Right lobe of liver (tissue), 6 donors: Measurements from ENCODE around the gene SKAP2. TPM values are rescaled to one million over a fixed set of nuclear protein-coding genes. Genes with fewer than 3 reads are reported as not detected.

Experiments used
- ATAC-seq, 4 donors: fragments of 200-7000 bp; cut with Tn5 transposase; one replicate each; pipeline ENCODE4 v1.9.1; 2020; ENCODE audit warnings: mild to moderate bottlenecking in 4 of 4, moderate library complexity in 4 of 4
- DNase-seq, 3 donors: peaks; one replicate each; pipeline ENCODE4 v3.0.0-alpha.2; 2020
- H3K27ac ChIP-seq, 3 donors: fragments of 200-600 bp; one replicate each; pipeline ENCODE4 v1.8.0; 2022
- H3K27me3 ChIP-seq, 2 donors: fragments of 200-600 bp; one replicate each; pipeline ENCODE4 v1.8.0; 2022
- H3K36me3 ChIP-seq, 4 donors: fragments of 200-600 bp; sonication (generic) in 1 of 4; one replicate each; pipeline versions ENCODE4 v1.5.1 to v1.8.0; 2017 to 2022; ENCODE audit warnings: control low read depth in 1 of 4
- H3K4me1 ChIP-seq, 4 donors: fragments of 200-600 bp; sonication (generic) in 1 of 4; one replicate each; pipeline versions ENCODE4 v1.5.1 to v1.8.0; 2017 to 2022; ENCODE audit warnings: control low read depth in 1 of 4
- H3K4me3 ChIP-seq, 3 donors: fragments of 200-600 bp; one replicate each; pipeline ENCODE4 v1.8.0; 2022
- H3K9me3 ChIP-seq, 4 donors: fragments of 200-600 bp; sonication (generic) in 1 of 4; one replicate each; pipeline versions ENCODE4 v1.5.1 to v1.8.0; 2017 to 2022; ENCODE audit warnings: control low read depth in 1 of 4
- POLR2A ChIP-seq: fragments of 450-650 bp; IDR thresholded peaks from one replicate; pipeline ENCODE4 v1.6.1; 2017; ENCODE audit warnings: antibody characterized with exemption, mild to moderate bottlenecking
- WGBS: methylation state at CpG from one replicate; pipeline ENCODE4 v1.1.6; 2018; ENCODE audit warnings: low coverage, low lambda C conversion rate; ENCODE audit not compliant: insufficient coverage; ENCODE audit errors: missing lambda C conversion rate; 5-methylcytosine and 5-hydroxymethylcytosine counted together
- intact Hi-C, 2 donors: fragments of 100-400 bp; cut with DNase I; formaldehyde crosslinking; loops; one replicate each; pipeline versions ENCODE4 v1.11.2 to v1.14.1; 2022
- total RNA-seq, 6 experiments: library from RNA; depleted of rRNA in 2 of 6; stranded (reverse); fragments of >200 nt in 2 of 6; fragmentation: NEBNext Ultra II Directional in 3 of 6; extraction: Animal tissue kit (Norgen Biotek cat#: 25700) in 3 of 6; gene quantifications; one replicate each; pipeline versions ENCODE4 v1.1.0 to v1.2.4, GENCODE V29; 2016 to 2023
- TF ChIP-seq, protein P1 (sequence below), 4 donors: fragments of 200-600 bp in 3 of 4; fragments of 450-650 bp in 1 of 4; IDR thresholded peaks; one replicate each; pipeline versions ENCODE4 v1.5.1 to v1.8.0; 2016 to 2022; ENCODE audit warnings: antibody characterized with exemption in 4 of 4, mild to moderate bottlenecking in 2 of 4
- donor health status: DM: no; HTN: yes; CAD: no.
- donor health status: DM: no; HTN: no; CAD: no.
- donor health status: DM: no; HTN: no; CAD: no.
- donor health status: DM: no; HTN: yes; CAD: no.
- donor health status: DM: no; HTN: yes; CAD: no.

SKAP2 gene
- total RNA-seq, 6 experiments from 2014 or later: 4.7 to 19.6 (median 9.0) TPM

DNA sequence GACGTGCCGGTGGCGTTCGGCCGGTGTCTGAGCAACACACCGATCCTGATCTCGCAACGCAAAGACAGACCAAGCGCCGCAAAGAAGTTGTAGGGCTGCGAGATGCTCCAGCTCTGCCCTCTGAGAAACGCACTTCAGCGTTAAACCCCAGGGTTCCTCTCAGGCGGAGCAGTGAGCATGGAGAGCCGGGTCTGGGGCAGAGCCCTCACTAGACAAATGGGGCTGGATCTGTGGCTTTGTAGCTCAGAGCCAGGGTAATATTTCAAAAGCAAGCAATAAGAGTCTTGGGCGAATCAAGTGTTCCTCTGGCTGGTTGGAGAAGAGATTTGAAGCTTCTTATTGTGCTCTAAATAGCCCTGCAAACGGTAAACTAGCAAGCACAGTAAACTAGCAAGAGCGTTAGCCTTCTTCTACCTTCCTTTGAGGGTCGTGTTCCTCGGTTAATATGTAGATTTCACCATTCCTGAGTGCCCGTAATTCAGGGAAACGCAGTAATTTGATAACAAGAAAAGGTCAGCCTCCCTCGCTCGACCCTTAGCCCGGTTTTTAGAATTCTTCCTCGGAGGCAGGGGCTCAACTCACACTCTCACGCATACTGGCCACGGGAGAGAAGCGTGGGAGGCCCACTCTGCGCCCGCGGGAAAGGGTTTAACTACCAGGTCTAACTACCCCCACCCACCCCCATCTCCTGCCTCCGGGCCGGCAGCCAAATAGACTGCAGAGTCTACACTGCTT lies 6.7 kb downstream of the SKAP2 start:
- TF ChIP-seq POLR2A: no peak
- TF ChIP-seq, protein P1, sequence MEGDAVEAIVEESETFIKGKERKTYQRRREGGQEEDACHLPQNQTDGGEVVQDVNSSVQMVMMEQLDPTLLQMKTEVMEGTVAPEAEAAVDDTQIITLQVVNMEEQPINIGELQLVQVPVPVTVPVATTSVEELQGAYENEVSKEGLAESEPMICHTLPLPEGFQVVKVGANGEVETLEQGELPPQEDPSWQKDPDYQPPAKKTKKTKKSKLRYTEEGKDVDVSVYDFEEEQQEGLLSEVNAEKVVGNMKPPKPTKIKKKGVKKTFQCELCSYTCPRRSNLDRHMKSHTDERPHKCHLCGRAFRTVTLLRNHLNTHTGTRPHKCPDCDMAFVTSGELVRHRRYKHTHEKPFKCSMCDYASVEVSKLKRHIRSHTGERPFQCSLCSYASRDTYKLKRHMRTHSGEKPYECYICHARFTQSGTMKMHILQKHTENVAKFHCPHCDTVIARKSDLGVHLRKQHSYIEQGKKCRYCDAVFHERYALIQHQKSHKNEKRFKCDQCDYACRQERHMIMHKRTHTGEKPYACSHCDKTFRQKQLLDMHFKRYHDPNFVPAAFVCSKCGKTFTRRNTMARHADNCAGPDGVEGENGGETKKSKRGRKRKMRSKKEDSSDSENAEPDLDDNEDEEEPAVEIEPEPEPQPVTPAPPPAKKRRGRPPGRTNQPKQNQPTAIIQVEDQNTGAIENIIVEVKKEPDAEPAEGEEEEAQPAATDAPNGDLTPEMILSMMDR (IDR thresholded peaks at IDR 0.05): no peak

GRCh38 chr7:26857170-26857505 lies 7.3 kb downstream of the SKAP2 start:
- no peaks in the 10 kb centered on the region for H3K36me3 ChIP-seq
- WGBS: 13% methylated on average over 4 of the region's 4 CpGs
- ATAC-seq: no peak
- H3K4me3 ChIP-seq: peak overlapping the region in 1 of 3 donors; percentile 11
- no peaks in the 10 kb centered on the region for H3K4me1 ChIP-seq
- H3K9me3 ChIP-seq: no peaks in the 10 kb centered on the region
- no peak for DNase-seq
- no peak for TF ChIP-seq POLR2A
- TF ChIP-seq, protein P1 (IDR thresholded peaks at IDR 0.05): no peak
- H3K27ac ChIP-seq: peak overlapping the region in 2 of 3 donors; percentile 31
- intact Hi-C loops: no loop called here
- H3K27me3 ChIP-seq: peaks cover 0 to 6% of the 10 kb centered on the region in 2 donors

More for the DNA sequence above, 6.7 kb downstream of the SKAP2 start:
- Histone ChIP-seq H3K36me3 (no peaks in the 10 kb centered on the region), H3K27me3 (peaks cover 0 to 6% of the 10 kb centered on the region in 2 donors), H3K27ac (peak overlapping the region; percentile 21 to 31 (median 31)), H3K4me1 (no peaks in the 10 kb centered on the region), H3K9me3 (no peaks in the 10 kb centered on the region), H3K4me3 (peak overlapping the region in 1 of 3 donors; percentile 11)
- peak in 2 of 3 donors; percentile 25 to 56 for DNase-seq
- WGBS: 39% methylated on average over 27 of the region's 34 CpGs
- intact Hi-C loops: no loop called here
- peak; percentile 46 to 61 (median 50) for ATAC-seq

DNA sequence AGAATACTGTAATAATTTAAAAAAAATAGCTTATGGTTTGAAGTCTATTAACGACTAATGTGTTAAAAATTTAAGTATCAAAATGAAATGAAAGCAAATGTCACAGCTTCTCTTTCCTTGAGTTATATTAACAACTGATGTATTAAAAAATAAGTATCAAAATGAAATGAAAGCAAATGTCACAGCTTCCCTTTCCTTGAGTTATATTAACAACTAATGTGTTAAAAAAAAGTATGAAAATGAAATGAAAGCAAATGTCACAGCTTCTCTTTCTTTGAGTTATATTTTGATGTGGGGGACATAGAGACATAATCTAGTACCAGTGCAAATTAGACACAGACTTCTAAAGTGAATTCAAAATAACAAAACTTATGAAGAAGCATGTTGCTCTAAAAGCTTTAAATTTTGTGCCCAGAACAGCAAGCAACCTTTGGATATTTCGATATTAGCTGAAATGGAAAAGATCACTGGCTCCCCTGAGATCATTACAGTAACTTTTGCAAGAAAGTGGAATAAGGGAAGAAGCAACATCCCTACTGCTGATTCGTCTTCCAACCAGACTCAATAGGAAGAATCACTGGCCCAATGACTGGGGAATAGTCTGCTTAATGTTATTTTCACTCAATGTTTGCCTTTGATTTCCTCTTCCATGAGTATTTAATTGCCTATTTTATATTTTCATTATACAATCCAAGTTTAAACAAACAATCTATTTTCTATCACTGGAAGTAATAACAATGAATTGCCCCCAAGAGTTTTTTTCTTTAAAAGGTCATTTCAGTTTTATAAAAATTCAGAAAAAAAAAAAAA lies 8.0 kb downstream of the SKAP2 start:
- WGBS: 24% methylated on average over 3 of the region's 3 CpGs
- ATAC-seq (no peak), DNase-seq (no peak)
- Histone ChIP-seq H3K27me3 (peaks cover 0 to 6% of the 10 kb centered on the region in 2 donors), H3K4me3 (no peak overlapping the region), H3K36me3 (no peaks in the 10 kb centered on the region), H3K9me3 (no peaks in the 10 kb centered on the region), H3K27ac (peak overlapping the region in 2 of 3 donors; percentile 10 to 31), H3K4me1 (no peaks in the 10 kb centered on the region)
- intact Hi-C loops: no loop called here
- TF ChIP-seq, protein P1 (IDR thresholded peaks at IDR 0.05): no peak
- no peak for TF ChIP-seq POLR2A

GRCh38 chr7:26854876-26855855 lies 9.2 kb downstream of the SKAP2 start:
- intact Hi-C loops: no loop called here

More at GRCh38 chr7:26854876-26855855, 9.2 kb downstream of the SKAP2 start:
- Histone ChIP-seq H3K4me1 (no peaks in the 10 kb centered on the region), H3K4me3 (no peak overlapping the region), H3K36me3 (no peaks in the 10 kb centered on the region), H3K27ac (no peak overlapping the region), H3K27me3 (peaks cover 0 to 1% of the 10 kb centered on the region in 2 donors), H3K9me3 (no peaks in the 10 kb centered on the region)
- TF ChIP-seq POLR2A: no peak
- TF ChIP-seq, protein P1 (IDR thresholded peaks at IDR 0.05): no peak
- 71% methylated on average over 1 of the region's 1 CpG for WGBS
- DNase-seq (no peak), ATAC-seq (no peak)
